GM12891 (cell line): ENCODE results near the gene NRDC.

ENCODE experiments used
- POLR2AphosphoS5 ChIP-seq: IDR thresholded peaks from 2 replicates; pipeline ENCODE4 v1.6.1; 2011; ENCODE audit warnings: low read depth, low read length, control low read depth
- TAF1 ChIP-seq: IDR thresholded peaks from 2 replicates; pipeline ENCODE4 v1.6.1; 2011; ENCODE audit warnings: low read depth, low read length, control low read depth

DNA sequence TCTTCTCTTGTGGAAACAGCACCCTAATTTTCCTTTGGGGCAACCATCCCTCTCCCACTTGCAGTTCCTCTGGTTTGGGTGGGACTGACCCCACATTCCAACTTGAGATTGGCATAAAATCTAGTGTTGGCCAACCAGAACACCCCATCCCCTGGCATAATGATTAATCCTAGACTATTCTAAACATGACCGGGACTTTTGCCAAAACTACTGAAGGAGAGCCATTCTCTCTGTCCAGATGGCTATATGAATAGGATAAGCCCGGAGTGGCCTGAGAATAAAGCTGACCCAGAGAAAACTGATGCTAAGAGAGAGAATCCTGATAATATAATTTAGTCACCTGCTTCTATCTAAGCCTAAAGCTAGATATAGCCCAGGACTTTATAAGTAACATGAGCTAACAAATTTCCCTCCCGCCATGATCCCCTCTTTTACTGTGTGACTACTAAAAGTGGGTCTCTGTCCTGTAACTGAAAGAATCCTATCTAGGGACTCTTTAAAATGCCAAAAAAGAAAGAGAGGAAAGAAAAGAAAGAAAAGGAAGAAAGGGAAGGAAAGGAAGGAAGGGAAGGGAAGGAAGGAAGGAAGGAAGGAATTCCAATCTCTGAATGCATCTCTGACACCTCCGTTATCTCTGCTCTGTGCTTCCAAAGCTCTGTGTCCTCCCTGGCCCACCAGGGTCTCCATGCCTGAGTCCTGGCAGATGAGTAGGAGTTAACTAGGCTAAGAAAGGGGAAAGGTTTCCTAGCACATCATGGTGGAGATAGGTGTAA, 28.0 kb upstream of the NRDC start:
- TF ChIP-seq POLR2AphosphoS5 (no peak), TAF1 (no peak)
